Activated CD4-positive, CD25-positive, alpha-beta regulatory T cell treated with anti-CD3 and anti-CD28 coated beads, Interleukin-2, amount 50 U/mL, for 24 hours (primary cell): Measurements from ENCODE around the gene OSBPL9.
"Not testable (repeated sequence)": the region's sequence is repeated elsewhere in the genome, so short reads cannot be mapped to it uniquely, and the experiment has no call there.

ENCODE experiments used
- ATAC-seq, 2 donors: fragments of 150-1000 bp; cut with Tn5 transposase; one replicate each; pipeline ENCODE4 v1.10.0; 2021; ENCODE audit warnings: mild to moderate bottlenecking in 1 of 2, moderate library complexity in 1 of 2

OSBPL9 gene

GRCh38 chr1:51616903-51617708, at the start of gene OSBPL9:
Gene OSBPL9 (plus strand): TSS chr1:51617092. CDS start chr1:51617111, 19 bp downstream.
- peak; percentile 90 to 95 for ATAC-seq

GRCh38 chr1:51567653-51568052, 49.2 kb upstream of the OSBPL9 start:
- ATAC-seq = no peak

GRCh38 chr1:51568231-51568935, 48.5 kb upstream of the OSBPL9 start:
- no peak for ATAC-seq

- ATAC-seq = peak; percentile 89 to 90
Observed at GRCh38 chr1:51569284-51570062, 47.4 kb upstream of the OSBPL9 start.

GRCh38 chr1:51570063-51570710, 46.7 kb upstream of the OSBPL9 start:
- peak; percentile 49 to 58 for ATAC-seq

- no peak for ATAC-seq
Observed at GRCh38 chr1:51572365-51572764, 44.5 kb upstream of the OSBPL9 start.

GRCh38 chr1:51574796-51575195, 42.1 kb upstream of the OSBPL9 start:
- no peak for ATAC-seq

- peak; percentile 56 to 61 for ATAC-seq
Observed at GRCh38 chr1:51575406-51576084, 41.3 kb upstream of the OSBPL9 start.

- no peak for ATAC-seq
Observed at GRCh38 chr1:51576085-51576444, 40.8 kb upstream of the OSBPL9 start.

GRCh38 chr1:51576923-51577322, 40.0 kb upstream of the OSBPL9 start:
- ATAC-seq = no peak

GRCh38 chr1:51578383-51579109, 38.3 kb upstream of the OSBPL9 start:
- no peak for ATAC-seq

GRCh38 chr1:51581238-51581637, 35.7 kb upstream of the OSBPL9 start:
- no peak for ATAC-seq

- ATAC-seq = no peak
Observed at GRCh38 chr1:51583532-51583931, 33.4 kb upstream of the OSBPL9 start.

- no peak for ATAC-seq
Observed at GRCh38 chr1:51584021-51584420, 32.9 kb upstream of the OSBPL9 start.

- no peak for ATAC-seq
Observed at GRCh38 chr1:51592711-51593110, 24.2 kb upstream of the OSBPL9 start.

- ATAC-seq = no peak
Observed at GRCh38 chr1:51594716-51595115, 22.2 kb upstream of the OSBPL9 start.

- no peak for ATAC-seq
Observed at GRCh38 chr1:51600529-51600928, 16.4 kb upstream of the OSBPL9 start.

- ATAC-seq = no peak
Observed at GRCh38 chr1:51600965-51601364, 15.9 kb upstream of the OSBPL9 start.

- ATAC-seq = no peak
Observed at GRCh38 chr1:51605961-51606723, 10.8 kb upstream of the OSBPL9 start.

GRCh38 chr1:51607681-51608095, 9.2 kb upstream of the OSBPL9 start:
- no peak for ATAC-seq

GRCh38 chr1:51610104-51610503, 6.8 kb upstream of the OSBPL9 start:
- not testable (repeated sequence) for ATAC-seq
